Transverse colon (tissue), 4 donors: ENCODE measurements around the gene SERPINB6. TPM values are rescaled to one million over a fixed set of nuclear protein-coding genes. Genes with fewer than 3 reads are reported as not detected.

Experiments
- DNase-seq: peaks from one replicate; pipeline ENCODE4 v3.0.0-alpha.2; 2019
- H3K27ac ChIP-seq, 4 donors: fragments of 200-600 bp; sonication (generic); 2 replicates each; pipeline ENCODE4 v1.5.1; 2016 to 2018; ENCODE audit warnings: inconsistent platforms in 4 of 4
- H3K27me3 ChIP-seq: fragments of 200-600 bp; sonication (generic); 2 replicates; pipeline ENCODE4 v1.5.1; 2017; ENCODE audit warnings: inconsistent platforms
- H3K36me3 ChIP-seq, 4 donors: fragments of 200-600 bp; sonication (generic); 2 replicates each; pipeline ENCODE4 v1.5.1; 2017 to 2019; ENCODE audit warnings: inconsistent platforms in 4 of 4
- H3K4me1 ChIP-seq, 4 donors: fragments of 200-600 bp; sonication (generic); 2 replicates each; pipeline ENCODE4 v1.5.1; 2017 to 2020; ENCODE audit warnings: inconsistent platforms in 4 of 4
- H3K4me3 ChIP-seq, 4 donors: fragments of 200-600 bp; sonication (generic); 1 replicate in 1 of 4; 2 replicates in 3 of 4; pipeline versions ENCODE4 v1.5.1 to v1.6.1; 2017 to 2019; ENCODE audit warnings: inconsistent platforms in 4 of 4
- H3K9me3 ChIP-seq, 2 donors: fragments of 200-600 bp; sonication (generic); 2 replicates each; pipeline ENCODE4 v1.5.1; 2017 to 2019; ENCODE audit warnings: inconsistent platforms in 2 of 2
- EP300 ChIP-seq: sonication (generic); formaldehyde crosslinking; IDR thresholded peaks from one replicate; pipeline ENCODE4 v1.6.1; 2017; ENCODE audit warnings: antibody characterized with exemption, low read depth
- POLR2A ChIP-seq: fragments of 450-650 bp; IDR thresholded peaks from one replicate; pipeline ENCODE4 v1.6.1; 2016; ENCODE audit warnings: antibody characterized with exemption, mild to moderate bottlenecking, moderate library complexity
- POLR2AphosphoS5 ChIP-seq, 3 donors: sonication (generic); formaldehyde crosslinking; IDR thresholded peaks; one replicate each; pipeline ENCODE4 v1.6.1; 2016; ENCODE audit warnings: antibody characterized with exemption in 3 of 3
- WGBS, 2 donors: methylation state at CpG; one replicate each; pipeline ENCODE4 v1.1.5; 2018; ENCODE audit warnings: low coverage in 1 of 2; 5-methylcytosine and 5-hydroxymethylcytosine counted together
- in situ Hi-C, 4 donors: fragments of 200-750 bp; cut with MboI; loops; one replicate each; pipeline versions ENCODE4 v1.15.0 to v1.15.1; 2017; ENCODE audit warnings: low sequenced_read_pairs in 3 of 4, low pct_ligation_motif_present in 1 of 4, low pct_unique_long_range_greater_than_20kb in 1 of 4
- intact Hi-C: fragments of 100-400 bp; cut with DNase I; formaldehyde crosslinking; loops from one replicate; pipeline ENCODE4 v1.15.1; 2023; ENCODE audit warnings: low total_unique reads
- total RNA-seq, 4 donors: library from RNA; depleted of rRNA; stranded (reverse); fragments of >200 nt; gene quantifications; one replicate each; pipeline ENCODE4 v1.1.0, GENCODE V29; 2016
- TF ChIP-seq, protein P1 (sequence below), 5 experiments: fragments of 200-600 bp in 3 of 5; fragments of 450-650 bp in 2 of 5; sonication (generic) in 3 of 5; IDR thresholded peaks; 1 replicate in 2 of 5; 2 replicates in 3 of 5; pipeline ENCODE4 v1.5.1; 2016 to 2017; ENCODE audit warnings: antibody characterized with exemption in 5 of 5, inconsistent platforms in 3 of 5, mild to moderate bottlenecking in 2 of 5, moderate library complexity in 1 of 5

SERPINB6 gene
- total RNA-seq, 4 donors from 2014 or later, result 134 to 276 (median 170) TPM

DNA sequence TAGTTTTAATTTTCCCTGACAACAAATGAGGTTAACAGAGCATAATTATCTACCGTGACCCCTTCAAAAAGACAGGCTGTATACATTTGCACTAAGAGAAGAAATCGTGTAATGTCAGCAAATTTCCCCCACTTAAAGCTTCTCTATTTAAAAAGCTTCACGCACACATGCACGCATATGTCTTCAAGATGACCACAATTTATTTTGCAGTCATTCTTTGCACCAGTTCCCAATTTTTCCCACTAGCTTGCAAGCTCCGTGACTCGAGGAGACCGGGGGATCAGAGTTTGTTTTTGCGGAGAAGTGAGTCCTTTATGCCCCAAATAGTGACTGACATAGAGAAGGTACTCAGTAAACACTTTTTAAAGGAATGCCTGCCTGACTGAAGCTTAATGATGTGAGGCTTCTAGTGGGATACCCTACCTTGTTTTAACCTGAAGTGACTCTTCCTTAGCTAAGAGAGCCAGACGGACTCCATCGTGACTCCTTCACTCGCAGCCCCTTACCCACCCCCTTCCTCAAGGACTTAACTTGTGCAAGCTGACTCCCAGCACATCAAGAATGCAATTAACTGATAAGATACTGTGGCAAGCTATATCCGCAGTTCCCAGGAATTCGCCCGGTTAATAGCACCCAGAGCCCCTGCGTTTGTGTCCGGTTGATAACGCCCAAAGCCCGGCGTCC lies 19.0 kb upstream of the SERPINB6 start:
- no peaks in the 10 kb centered on the region for H3K9me3 ChIP-seq
- in situ Hi-C loops (loop anchor here in 2 of 4 donors (5.0 to 10.0 kb wide), 3 partner anchors 62 to 254 kb away; no protein-coding TSS in a partner anchor), intact Hi-C loops (no loop called here)
- H3K4me1 ChIP-seq, result peaks cover 17 to 36% (median 28%) of the 10 kb centered on the region in 4 donors
- no peaks in the 10 kb centered on the region for H3K36me3 ChIP-seq
- peak overlapping the region; percentile 39 to 88 (median 70) for H3K4me3 ChIP-seq
- TF ChIP-seq POLR2AphosphoS5 (IDR thresholded peaks at IDR 0.05) (no peak), POLR2A (peak; percentile 11)
- TF ChIP-seq, protein P1, sequence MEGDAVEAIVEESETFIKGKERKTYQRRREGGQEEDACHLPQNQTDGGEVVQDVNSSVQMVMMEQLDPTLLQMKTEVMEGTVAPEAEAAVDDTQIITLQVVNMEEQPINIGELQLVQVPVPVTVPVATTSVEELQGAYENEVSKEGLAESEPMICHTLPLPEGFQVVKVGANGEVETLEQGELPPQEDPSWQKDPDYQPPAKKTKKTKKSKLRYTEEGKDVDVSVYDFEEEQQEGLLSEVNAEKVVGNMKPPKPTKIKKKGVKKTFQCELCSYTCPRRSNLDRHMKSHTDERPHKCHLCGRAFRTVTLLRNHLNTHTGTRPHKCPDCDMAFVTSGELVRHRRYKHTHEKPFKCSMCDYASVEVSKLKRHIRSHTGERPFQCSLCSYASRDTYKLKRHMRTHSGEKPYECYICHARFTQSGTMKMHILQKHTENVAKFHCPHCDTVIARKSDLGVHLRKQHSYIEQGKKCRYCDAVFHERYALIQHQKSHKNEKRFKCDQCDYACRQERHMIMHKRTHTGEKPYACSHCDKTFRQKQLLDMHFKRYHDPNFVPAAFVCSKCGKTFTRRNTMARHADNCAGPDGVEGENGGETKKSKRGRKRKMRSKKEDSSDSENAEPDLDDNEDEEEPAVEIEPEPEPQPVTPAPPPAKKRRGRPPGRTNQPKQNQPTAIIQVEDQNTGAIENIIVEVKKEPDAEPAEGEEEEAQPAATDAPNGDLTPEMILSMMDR (IDR thresholded peaks at IDR 0.05), result no peak
- peak overlapping the region; percentile 97 to 99 (median 98) for H3K27ac ChIP-seq
- WGBS, 2 donors, result 3 to 11% methylated on average over 19 of the region's 19 CpGs
- no peaks in the 10 kb centered on the region for H3K27me3 ChIP-seq
- DNase-seq, result peak; percentile 38

DNA sequence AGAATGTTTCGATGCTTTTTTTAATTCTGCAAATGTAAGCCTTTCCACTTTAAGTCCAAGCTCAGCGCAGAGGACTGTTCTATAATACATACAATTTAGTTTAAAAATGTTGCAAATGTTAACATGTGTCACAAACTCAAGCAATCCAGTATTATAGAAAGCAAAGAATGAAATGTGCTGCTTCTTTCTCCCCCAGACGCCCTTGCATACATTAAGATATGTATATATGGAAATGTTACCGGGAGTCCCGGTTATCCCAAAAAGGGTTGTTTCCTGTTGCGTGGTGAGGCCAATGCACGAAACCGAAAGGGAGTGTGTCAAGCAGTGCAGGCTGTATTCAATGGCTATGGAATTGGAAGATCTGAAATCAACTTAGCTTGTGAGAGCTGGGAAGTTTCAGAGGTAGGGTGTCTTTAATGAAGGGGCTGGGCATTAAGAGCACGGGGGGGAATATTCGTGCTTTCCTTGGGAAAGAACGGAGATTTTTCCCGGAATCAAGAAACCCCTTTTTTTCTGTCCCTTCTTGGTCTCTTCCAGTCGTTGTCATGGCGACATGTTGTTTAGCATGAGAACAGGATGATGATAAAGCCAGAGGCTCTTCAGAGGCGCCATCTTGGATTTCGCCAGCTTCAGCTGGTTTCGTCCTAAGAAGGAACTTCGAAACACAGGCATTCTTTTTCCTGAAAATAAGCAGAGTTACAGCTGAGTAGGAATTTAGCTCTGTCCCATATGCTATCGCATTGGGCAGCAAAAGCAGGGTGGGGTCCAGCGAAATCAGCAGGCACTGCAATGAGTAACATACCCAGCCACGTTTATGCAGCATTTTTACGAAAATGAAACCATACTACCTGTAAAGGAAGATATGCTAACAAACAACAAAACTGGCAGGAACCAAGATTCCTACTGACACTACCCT lies 18.2 kb upstream of the SERPINB6 start:
- Histone ChIP-seq H3K36me3 (no peaks in the 10 kb centered on the region), H3K4me3 (peak overlapping the region; percentile 63 to 88 (median 72)), H3K27ac (peak overlapping the region; percentile 97 to 99 (median 98)), H3K4me1 (peaks cover 17 to 44% (median 34%) of the 10 kb centered on the region in 4 donors), H3K9me3 (no peaks in the 10 kb centered on the region), H3K27me3 (no peaks in the 10 kb centered on the region)
- peak; percentile 42 for TF ChIP-seq POLR2A
- TF ChIP-seq, protein P1 (IDR thresholded peaks at IDR 0.05), result peak in 1 of 5 experiments; percentile 11
- TF ChIP-seq EP300, result no peak
- TF ChIP-seq POLR2AphosphoS5 (IDR thresholded peaks at IDR 0.05), result peak; percentile 66 to 80 (median 79)
- intact Hi-C loops (loop anchor here (5.0 kb wide), 1 partner anchor 37 kb away; no protein-coding TSS in a partner anchor), in situ Hi-C loops (loop anchor here in 2 of 4 donors (5.0 to 10.0 kb wide), 3 partner anchors 63 to 255 kb away; no protein-coding TSS in a partner anchor)
- WGBS, 2 donors, result 0% methylated on average over 11 to 22 of the region's 22 CpGs
- DNase-seq, result peak; percentile 89

DNA sequence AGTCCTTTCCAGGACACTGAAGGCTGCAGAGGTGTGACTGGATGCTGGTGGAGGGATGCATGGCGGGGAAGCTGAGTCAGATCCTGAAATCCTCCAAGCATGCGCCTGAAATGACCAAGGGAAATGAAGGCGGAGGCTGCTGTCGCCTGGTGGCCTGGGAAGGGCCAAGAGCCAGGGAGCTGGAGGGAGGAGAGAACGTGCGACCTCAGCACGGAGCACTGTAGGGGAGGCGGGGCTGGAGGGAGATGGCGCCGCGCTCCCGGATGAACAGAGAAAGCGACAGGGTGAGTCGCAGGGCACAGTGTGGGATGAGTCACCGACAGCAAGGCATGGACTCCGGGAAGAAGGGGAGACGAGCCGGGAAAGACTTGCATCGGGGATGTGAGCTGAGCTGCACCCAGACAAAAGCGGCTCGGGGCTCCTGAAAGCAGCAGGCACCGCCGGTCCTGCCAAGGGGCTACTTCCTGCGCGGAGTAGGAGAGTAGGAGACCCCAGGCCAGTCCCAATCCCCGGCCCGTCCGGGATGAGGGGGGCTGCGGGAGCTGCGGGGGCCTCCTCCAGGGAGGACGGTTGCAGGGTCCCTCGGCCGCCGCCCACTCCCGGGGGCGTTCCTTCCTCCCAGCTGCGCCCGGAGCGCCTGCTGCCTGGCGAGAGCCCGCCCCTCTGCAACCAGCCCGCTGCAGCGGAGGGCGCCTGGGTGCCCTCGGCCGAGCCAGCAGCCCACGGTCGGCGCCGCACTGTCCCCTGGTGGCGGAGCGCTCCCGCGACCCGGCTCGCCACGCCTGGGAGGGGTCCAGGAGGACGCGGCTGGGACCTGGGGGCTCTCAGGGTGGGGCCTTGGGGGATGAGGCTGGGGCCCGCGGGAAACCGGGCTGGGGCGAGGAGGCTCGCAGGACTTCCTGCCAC lies 17.3 kb upstream of the SERPINB6 start:
- intact Hi-C loops (loop anchor here (5.0 kb wide), 1 partner anchor 36 kb away; no protein-coding TSS in a partner anchor), in situ Hi-C loops (no loop called here)
- peak; percentile 62 to 85 (median 76) for TF ChIP-seq POLR2AphosphoS5 (IDR thresholded peaks at IDR 0.05)
- TF ChIP-seq EP300, result no peak
- TF ChIP-seq, protein P1 (IDR thresholded peaks at IDR 0.05), result peak; percentile 82 to 98 (median 92)
- TF ChIP-seq POLR2A, result peak; percentile 73
- Histone ChIP-seq H3K9me3 (no peaks in the 10 kb centered on the region), H3K27me3 (no peaks in the 10 kb centered on the region), H3K4me1 (peaks cover 17 to 50% (median 35%) of the 10 kb centered on the region in 4 donors), H3K27ac (peak overlapping the region; percentile 97 to 99 (median 98)), H3K4me3 (peak overlapping the region; percentile 63 to 88 (median 72)), H3K36me3 (no peaks in the 10 kb centered on the region)
- DNase-seq, result peak; percentile 90
- 0 to 1% methylated on average over 14 to 39 of the region's 64 CpGs for WGBS, 2 donors
